ENCODE results near the gene PTPA.

The PTPA gene

GRCh38 chr9:129138476-129139232 is 27.4 kb downstream of the PTPA start:
- DNase-seq, result no peak

DNA sequence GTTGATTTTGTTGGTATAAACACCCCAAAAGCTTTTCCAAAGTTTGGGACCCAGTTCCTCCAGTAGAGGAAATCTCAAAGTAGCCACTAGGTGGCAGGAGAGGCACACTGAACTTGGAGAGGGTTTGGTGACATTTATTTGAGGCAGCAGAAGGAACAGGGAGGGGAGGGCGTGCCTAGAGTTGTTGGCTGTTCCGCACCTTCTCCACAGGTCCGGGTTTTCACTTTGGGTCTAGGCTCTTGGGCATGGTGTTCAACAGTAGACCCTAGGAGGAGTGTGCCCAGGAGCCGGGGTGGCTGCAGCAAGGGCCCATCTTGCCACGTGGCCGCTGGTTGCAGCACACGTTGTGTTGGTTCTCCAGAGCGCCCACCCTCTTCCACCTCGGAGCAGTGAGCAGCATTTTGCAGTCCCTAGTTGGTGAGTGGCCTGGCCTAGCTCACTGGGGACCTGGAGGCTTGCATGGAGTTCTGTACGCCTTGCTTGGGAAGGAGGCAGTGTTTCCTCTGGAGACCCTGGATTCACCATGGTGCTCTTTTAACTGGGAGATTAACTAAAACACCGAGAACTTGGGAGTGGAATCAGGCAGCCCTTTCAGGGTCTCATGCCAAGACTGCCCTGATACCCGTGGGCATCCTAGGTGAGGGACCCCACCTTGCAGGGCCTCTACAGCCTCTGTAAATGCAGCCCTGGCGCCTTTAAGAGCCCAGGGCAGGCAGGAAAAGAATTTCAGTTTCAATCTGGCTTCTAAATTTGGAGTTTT is 28.2 kb downstream of the PTPA start:
- no peak for DNase-seq

DNA sequence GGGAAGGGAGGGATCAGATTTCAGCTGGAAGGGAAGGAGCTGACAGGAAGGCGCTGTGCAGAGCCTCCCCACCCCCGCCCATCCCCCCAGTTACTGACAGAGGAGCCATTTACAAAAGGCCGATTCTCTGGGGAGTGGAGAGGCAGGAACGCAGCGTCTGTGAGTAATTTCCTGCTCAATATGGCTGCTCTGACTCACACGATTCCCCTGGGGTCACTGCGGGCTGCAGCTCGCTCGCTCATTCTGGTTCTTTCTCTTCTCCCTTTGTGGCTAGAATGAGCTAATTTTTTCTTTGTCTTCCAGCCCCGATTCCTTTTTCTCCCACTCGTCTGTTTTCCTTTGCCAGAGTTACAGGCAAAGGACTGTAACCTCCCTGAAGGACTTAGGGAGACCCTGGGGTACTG is 28.8 kb downstream of the PTPA start:
- no peak for DNase-seq

DNA sequence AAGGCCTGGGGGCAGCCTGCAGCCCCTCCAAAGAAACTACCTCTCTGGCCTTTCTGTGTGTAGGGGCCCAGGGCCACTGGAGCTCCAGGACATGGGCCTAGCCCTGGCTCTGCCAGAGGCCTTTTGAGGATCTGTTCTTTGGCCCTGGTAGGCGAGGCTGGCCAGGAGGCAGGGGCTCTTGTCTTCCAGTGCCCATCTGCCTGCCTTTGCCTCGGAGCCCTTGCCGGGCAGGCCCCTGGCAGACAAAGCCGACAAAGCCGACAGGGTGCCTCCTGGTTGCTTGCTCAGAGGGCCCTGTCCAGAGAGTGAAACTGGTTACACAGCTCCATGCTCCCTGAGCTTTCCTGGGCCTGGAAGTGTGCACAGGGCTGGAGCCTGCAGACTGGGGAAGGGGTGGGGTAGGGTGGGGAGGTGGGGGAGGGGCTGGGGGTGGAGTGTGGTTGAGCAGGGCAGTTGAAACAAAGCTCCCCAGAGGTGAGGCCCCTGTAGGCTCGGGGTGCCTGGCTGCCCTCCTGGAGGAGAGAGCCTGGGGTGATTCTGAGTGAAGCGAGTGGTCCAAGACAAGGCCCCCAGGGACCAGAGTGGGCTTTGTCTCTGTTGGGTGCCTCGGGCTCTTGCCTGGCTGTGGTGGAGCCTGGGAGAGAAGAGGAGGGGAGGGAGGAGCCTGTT is 29.3 kb downstream of the PTPA start:
- DNase-seq, result no peak

DNA sequence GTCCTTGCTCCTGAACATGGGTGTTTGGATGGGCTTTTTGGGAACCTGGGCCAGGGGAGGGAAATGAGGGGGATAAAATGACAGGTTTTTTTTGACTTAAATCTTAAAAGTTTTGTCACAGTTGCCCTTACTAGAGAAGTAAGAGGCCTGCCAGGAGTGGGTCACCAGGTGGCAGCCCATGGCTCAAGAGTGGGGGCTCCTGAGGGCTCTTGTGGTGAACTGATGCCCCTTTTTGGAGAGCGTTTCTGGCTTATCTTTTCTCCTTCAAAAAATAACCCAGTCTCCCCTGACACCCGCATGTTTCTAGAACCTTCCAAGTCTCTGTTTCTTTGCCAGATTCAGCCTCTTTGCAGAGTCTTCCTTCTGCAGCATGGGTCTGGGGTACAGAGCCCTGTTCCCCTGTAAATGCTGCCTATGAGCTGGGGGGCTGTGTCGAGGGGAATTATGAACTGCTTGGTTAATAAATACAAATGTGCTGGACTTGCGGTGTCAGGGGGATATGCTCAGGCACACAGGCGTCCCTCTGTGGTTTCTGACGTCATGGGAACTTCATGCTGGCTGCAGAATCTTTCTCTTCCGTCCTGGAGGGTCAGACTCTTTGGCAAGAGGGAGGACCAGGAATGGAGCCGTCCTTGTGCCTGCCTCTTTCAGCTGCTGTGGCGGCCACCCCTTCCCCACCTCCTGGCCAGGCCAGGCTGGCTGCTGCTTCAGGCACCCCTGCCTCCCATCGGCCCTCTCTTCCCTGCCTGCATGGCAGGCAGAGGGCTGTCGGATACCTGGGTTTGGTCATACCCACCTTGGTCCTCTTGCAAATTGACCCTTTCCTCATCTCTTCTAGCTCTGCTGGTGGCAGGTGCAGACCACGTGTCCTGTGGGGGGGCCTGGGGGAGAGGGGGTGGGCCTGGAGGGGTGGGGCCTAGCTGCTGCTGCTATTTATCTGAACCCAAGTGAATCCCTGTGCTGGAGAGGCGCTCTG is 30.1 kb downstream of the PTPA start:
- no peak for DNase-seq

DNA sequence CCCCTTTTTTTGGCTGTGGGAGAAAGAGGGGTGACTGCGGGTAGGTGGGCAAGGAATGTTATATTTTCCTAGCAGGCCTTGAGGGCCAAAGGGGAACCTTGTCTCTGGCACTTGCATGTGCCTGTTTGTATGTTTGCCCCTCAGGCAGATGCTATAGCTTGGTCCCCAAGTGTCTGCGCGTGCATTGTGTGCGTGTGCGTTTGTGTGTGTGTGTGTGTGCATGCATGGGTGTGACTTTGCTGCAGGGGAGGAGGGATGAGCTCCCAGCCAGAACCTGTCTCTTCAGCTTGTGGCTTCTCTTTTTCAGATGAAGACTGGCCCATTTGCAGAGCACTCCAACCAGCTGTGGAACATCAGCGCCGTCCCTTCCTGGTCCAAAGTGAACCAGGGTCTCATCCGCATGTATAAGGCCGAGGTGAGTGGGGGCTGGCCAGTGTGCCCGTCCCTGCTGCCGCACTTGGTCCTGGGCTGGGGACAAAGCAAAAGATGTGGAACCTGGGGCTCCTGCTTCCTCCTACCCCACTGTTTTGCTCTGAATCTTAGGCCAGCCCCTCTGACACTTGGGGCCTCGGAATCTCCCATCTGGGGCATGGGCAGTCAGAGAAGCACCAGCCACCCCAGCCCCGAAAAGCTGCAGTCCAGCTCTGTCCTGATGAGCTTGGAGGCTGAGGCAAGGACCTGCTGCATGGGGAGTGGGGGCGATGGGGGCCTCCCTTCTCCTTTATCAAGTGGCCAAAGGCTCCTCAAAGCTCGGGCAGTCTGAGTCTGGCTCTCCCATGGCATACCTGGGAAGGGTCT is 31.1 kb downstream of the PTPA start:
- DNase-seq, result no peak

GRCh38 chr9:129143031-129143927 is 32.1 kb downstream of the PTPA start:
- no peak for DNase-seq

GRCh38 chr9:129145316-129145715 is 34.1 kb downstream of the PTPA start:
- no peak for DNase-seq

- no peak for DNase-seq
Measured at GRCh38 chr9:129145841-129146292, 34.7 kb downstream of the PTPA start.

- no peak for DNase-seq
Measured at GRCh38 chr9:129146441-129146941, 35.3 kb downstream of the PTPA start.

DNA sequence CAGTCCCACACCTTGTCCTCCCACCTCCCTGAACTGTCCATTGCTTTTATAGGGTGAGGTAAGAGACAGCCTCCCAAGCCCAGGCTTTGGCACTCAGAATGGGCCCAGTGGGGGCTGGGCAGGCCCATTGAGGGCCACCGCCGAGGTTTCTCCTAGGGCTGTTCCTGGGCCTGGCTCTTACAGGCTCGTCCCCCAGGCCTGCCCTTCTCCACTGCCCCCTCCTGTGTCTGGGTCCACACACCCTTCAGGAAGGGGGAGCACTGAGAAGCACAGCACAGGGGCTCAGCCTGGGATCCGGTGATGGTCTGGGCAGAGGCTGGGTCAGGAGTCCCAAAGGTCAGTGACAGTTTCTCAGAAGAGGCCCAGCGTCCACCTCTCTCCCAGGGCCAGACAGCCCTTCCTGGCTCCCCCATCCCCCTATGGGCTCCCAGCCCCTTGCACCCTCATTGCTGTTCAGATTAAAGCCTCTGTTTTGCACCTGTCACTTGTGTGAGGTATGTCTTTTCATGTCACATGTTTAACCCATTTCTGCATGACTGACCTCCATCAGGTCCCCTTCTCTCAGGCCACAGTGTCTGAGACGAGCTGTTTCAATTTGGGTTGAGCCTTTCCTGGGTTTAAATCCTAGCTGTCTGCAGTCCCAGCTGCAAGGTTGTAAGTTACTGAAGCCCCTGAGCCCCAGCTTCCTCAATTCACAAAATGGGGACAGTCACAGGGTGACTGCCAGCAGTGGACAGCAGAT is 37.4 kb downstream of the PTPA start:
- no peak for DNase-seq

- no peak for DNase-seq
Measured at GRCh38 chr9:129149442-129149841, 38.2 kb downstream of the PTPA start.

GRCh38 chr9:129150122-129150521 is 38.9 kb downstream of the PTPA start:
- DNase-seq, result no peak

DNA sequence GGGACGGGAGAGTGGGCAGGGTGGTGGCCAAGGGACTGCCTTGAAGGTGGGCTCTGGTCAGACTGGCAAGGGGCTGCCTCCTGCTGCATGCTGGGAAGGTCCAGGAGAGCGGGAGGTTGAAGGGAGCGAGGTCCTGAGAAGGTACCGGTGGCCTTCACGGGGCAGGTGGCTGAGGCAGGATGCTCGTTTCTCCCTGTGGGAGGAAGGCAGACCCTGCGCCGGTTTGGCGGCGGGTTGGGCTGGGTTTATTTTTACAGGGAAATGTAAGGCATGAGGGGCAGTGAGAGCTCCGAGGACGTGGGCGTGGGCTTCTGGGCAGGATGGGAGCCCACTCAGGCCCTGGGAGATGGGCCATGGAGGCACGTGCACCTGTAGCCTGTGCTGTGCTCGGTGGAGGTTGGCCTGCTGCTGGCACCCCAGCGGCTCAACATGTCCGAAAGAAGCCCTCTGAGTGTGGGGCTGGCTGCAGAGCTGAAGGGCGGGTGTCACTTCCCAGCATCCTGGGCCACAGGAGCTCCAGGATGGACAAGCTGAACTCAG is 39.5 kb downstream of the PTPA start:
- no peak for DNase-seq

DNA sequence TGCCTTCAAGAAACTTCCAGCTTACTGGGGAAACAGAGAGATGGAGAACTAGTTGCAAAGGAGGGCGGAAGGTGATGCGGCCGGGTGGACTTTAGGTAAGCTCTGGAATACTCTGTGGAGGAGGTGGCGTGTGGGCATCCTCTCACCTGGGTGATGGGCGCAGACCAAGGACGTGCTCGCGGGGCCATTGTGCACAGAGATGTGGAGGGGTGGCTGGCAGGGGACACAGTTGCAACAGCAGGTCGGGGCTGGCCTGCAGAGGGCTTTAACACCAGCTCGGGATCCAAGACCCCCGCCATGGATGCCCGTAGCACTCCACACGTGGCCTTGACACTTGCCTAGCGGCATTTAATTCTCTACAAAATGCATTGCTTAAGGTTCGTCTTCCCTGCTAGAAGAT is 40.3 kb downstream of the PTPA start:
- DNase-seq, result no peak

DNA sequence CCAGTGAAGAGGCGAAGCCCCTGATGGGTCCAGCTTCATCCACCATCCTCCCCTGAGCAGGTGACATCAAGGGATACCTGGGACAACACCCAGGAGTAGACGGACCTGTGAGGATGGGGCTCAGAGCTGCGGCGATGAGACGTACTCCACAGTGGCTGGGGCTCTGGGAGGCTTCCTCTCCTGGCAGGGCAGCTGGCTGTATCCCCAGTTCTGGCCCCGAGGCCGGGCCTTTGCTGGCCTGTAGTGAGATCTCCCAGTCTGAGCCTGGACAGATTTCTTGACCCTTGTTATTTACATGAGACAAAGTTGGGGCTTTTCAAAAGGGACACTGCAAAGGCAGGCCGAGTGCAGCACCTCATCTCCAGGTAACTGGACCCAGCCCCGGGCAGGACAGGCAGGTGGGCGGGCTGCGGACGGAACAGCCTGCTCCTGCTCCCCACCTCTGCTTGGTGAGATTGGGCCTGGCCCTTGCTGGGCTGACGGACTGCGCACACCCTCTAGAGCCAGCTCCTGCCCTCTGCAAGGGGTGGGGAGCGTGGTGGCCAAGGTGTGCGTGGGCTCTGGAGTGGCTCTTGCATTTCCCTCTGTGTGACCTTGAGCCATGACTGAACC is 43.8 kb downstream of the PTPA start:
- DNase-seq, result no peak

DNA sequence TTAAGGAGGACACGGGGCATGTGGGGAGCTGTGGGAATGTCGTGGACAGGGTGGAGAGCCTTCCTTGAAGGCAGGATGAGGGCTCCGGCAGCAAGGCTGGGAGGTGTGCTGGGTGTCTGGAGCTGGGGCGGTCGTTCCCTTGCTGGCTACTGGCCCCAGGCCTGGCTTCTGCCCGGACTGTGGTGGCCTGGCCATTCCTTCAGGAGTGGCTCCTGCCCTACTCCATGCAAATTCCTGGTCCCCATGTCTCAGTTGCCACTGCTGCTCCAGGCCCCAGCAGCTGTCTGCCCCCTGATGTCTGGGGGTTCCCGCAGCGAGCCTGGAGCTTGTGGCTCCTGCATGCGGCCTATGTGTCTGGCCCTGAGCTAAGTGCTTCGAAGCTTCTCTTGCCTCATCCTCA is 44.9 kb downstream of the PTPA start:
- DNase-seq, result no peak

DNA sequence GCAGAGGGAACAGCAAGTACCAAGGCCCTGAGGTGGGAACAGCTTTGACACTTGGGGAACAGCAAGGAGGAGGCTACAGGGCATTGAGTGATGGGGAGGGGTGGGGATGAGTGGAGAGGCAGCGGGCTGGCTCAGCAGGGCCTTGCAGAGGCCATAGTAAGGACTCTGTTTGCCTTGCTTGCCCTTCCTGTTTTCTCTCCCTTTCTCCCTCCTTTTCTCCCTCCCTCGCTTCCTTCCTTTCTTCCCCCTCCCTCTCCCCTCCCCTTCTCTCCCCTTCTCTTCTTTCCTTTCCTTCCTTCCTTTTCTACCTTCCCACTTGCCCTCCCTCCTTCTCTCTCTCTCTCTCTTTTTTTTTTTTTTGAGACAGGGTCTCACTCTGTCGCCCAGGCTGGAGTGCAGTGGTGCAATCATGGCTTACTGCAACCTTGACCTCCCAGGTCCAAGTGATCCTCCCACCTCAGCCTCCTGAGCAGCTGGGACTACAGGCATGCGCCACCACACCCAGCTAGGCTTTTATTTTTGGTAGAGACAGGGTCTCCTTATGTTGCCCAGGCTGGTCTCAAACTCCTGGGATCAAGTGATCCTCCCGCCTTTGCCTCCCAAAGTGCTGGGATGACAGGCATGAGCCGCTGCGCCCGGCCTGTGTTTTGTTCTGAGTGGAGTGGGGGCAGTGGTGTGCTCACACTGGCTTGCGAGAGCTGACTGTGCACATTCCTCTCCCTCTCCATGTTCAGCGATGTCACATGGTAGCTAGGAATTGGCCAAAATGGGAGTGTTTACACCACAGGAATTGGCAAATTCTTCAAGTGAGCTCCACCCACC is 49.7 kb downstream of the PTPA start:
- DNase-seq, result no peak
